HG02588 (cell line): ENCODE data around the gene PPP1CA.

Experiments used
- ATAC-seq: cut with Tn5 transposase; IDR thresholded peaks from one replicate; pipeline ENCODE4 v1.9.1; 2021; ENCODE audit warnings: mild to moderate bottlenecking, moderate library complexity; ENCODE audit not compliant: unreplicated experiment

Gene PPP1CA

GRCh38 chr11:67387069-67387468 is 14.6 kb downstream of the PPP1CA start:
- no peak for ATAC-seq

DNA sequence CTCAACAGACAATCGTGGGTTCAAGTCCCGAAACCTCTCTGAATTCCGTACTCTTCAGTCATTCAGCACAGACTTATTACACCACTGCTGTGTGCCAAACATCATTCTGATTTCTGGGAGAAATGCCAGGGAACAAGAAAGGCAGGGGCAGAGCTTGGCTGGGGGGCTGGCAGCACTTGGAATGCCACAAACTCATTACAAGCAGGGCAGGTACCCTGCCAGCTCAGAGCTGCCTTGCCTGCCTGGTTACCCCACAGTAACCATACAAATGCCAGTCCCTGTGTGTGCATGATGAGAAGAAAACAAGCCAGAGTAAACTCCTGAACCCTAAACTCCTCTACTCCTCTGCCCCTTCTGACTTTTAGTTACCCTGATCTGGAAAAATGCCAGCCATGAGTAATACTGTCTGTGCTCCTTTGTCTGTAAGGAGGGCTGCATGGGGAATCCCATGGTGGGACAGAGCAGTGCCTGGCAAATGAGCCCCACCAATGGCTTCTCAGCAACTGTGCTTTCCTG is 16.7 kb downstream of the PPP1CA start:
- ATAC-seq, result no peak

GRCh38 chr11:67382276-67383136 is 19.2 kb downstream of the PPP1CA start:
- ATAC-seq, result peak; percentile 52

DNA sequence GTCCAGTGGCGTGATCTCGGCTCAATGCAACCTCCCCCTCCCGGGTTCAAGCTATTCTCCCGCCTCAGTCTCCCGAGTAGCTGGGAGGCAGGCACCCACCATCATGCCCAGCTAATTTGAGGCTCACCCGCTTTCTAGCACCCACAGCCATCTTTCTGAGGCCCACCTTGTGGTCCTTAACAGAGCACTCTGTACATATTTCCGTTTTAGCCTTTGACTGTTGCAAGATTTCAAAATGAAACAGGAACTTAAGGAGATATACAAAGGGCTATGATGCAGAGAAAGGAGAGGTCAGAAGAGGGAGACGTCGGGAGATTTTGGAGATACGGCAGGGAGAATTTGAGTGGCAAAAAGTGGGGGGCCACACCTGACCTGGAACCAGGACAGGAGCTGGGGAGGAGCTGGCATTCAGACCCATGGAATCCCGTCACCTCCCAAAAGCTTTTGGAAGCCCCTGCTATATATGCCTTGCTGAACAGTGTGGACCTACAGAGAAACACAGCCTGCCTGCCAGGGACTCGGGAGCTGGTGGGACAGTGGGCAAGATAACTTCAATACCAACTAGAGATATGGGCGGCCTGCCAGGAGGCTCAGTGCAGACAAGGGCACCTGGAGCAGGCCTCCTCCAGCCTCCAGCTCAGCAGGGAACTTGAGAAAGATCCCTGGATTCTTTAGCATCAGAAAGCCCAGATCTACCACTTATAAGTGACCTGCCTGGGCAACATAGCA is 20.2 kb downstream of the PPP1CA start:
- ATAC-seq, result no peak

- ATAC-seq, result no peak
These were observed 22.3 kb downstream of the PPP1CA start for GRCh38 chr11:67379061-67380058.

DNA sequence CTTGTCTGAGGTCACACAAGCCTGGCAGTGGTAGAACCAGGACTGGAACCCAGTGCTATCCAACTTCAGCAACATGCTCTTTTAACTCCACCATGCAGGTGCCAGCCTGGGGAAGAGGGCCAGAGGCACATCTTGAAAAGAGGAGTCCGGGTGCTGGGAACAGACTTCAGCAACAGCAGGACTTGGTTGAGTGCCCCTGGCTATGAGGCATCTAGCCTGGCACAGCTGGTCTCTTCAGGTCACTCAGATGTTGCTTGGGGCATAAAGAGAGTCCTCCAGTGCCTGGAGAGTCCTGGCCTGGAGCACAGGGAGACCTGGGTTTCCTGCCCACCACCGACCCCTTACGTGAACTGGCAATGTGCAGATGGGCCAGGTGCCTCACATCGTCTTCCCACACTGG is 23.1 kb downstream of the PPP1CA start:
- no peak for ATAC-seq

- no peak for ATAC-seq
These were observed 24.5 kb downstream of the PPP1CA start for GRCh38 chr11:67376873-67377808.

DNA sequence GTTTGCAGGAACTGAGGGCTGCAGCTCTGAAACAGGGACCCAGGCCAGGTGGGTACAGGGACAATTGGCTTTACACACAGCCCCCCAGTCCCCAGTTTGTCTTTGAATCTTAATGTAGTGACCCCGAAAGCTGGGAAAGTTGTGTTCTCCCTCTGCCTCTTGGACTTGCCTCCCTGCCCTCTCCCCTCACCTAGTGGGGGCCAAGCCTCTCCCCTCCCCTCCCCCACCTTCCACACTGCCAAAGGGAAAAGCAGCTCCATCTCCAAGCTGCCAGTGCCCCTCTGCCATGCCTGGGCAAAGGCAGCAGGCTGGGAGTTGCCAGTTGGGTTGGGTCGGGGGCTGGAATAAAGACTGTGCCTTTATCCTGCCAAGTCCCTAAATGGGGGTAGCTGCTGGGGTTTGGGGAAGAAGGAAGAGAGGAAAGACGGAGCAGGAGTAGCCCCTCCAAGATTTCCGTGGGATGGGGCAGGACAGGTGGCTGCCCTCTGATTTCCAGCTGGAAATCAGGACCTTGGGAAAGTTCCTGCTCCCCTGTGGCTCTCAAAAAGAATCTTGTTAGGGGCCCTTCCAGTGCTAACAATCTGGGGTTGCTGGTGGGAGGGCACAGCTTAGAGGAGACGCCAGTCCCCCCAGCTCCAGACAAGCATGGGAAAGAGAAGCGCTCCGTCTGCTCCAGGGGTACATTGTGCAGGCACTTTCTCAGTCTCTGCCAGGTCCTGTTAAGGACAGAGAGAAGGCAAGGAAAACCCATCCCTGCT is 25.4 kb downstream of the PPP1CA start:
- no peak for ATAC-seq

DNA sequence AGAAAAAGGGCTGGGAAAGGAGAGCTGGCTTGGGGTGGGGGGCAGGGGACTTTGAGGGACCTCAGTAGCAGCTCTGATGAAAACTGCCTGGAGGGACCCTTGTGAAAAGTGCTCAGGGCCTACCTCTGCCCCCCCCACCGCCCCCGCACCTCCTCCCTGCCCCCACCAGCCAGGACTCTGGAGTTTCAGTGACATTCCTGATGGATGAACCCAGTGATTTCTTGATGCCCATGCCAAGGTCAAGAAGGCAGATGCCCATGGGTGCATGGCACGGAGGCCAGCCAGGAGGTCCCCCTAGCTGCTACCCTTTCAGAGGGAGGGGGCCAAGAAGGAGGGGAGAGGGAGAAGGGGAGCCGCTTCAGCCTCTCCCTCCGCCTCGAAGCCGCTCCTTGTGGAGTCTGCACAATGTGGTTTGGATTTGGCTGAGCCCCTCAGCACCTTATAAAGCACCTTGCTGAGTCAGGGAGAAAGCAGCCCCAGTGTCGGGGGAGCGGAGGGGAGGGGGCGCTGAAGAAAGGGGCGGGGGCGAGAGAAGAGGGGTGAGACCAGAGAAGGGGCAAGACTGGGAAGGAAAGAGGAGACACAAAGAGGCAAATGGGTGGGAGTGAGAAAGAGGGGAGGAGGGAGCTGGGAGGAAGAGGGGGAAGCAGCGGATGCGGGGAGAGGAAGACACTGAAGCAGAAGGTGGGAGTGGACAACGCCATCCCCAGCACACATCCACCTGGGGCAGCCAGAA is 26.2 kb downstream of the PPP1CA start:
- ATAC-seq, result no peak

- no peak for ATAC-seq
These were observed 26.9 kb downstream of the PPP1CA start for GRCh38 chr11:67374571-67375281.

DNA sequence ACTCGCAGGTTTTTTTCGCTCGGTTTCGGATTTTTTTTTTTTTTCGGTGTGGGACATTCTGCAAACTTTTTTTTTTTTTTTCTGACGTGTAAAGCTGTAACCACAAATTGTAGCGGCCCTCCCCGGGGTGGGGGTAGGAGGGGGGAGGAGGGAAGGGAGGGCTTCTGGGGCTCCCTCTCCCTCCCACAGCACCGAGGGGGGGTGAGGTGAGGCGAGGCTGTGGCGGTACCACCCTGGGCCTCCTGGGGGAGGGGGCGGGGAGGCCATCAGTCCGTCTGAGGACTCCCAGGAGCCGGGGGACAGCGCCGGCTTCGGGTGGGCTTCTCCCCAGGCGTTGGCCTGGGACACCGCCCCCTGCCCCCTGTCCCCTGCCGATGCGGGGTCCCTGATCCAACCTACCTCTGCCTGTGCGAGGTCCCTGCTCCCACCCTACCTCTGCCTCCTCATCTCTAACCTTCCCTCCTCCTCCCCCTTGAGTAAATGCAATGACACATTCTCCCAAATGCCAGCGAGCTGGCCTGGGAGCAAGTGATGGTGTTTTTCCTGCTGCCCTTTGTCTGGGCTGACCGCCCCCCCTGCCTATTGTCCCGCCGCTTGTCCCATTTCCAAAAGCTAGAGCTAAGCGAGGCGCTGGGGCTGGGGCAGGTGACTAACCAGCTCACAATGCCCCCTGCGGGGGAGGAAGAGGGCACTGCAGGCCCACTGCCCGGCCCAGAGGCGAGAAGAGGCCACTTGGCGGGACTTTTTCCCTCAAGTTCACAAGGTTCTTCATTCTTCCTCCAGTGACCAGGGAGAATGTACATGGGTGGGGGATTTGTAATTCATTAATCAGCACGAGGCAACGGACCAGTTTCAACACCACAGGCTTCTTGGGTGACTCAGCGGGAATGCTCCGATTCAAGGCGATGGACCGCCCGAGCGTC is 27.7 kb downstream of the PPP1CA start:
- ATAC-seq, result no peak

- no peak for ATAC-seq
These were observed 28.5 kb downstream of the PPP1CA start, which contains the start of gene CLCF1 for GRCh38 chr11:67372993-67373647. CLCF1 (minus strand) TSS chr11:67373598; CDS start chr11:67373539, 59 bp downstream.

GRCh38 chr11:67372321-67372992 is 29.2 kb downstream of the PPP1CA start:
- no peak for ATAC-seq

DNA sequence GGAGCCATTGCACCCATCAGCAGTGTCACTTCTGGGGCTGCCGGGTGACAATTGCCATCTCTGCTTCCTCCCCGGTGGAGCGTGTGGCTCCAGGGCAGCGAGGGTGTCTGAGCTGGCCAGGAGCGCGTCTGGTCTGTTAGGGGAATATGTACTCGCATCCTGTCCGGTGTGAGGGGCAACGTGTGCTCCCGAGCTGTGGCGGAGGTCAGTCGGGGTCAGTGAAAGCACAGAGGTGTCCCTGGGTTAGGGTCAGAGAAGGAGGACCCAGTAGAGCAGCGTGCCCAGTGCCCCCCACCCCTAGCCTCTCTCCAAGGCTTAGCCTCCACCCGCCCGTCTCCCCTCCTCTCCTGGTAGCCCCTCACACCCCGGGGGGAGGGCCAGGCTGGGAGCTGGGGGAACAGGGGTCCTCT is 29.7 kb downstream of the PPP1CA start:
- ATAC-seq, result no peak

DNA sequence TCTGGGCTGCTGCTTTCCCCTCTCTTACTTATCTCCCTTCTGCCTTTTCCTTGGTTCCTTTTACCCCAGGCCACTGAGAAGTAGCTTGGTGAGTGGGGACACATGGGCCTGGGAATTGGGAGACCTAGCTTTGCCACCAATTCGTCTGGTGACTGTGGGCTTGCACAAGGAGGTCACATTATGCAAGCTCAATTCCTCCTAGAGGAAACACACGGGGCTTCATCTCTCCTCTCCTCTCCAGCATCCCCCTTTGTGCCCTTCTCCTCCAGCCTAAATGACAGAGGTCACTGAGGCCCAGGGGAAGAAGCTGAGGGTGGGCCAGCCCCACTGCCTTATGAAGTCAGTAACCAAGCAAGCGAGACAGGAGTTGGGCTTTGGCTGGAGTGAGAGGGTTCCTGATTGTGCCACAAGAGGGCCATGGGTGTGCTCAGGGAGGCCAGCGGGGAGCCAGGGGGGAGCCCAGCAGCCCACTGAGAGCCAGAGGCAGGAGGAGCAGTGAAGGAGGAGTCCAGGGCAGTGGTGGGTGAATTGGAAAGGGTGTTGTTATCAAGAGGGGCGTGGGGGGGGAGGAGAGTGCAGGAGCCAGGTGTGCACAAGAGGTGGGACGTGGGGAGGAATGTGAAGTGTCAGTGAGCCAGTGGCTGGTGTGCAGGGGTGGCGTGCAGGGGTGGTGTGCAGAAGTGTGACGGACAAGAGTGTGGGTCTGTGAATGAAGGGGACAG is 30.3 kb downstream of the PPP1CA start:
- no peak for ATAC-seq
